HepG2 (cell line): ENCODE data around the gene PARVB. TPM values are rescaled to one million over a fixed set of nuclear protein-coding genes. Genes with fewer than 3 reads are reported as not detected.

Experiments used
- ATAC-seq: fragments of 200-7000 bp; cut with Tn5 transposase; 3 replicates; pipeline ENCODE4 v1.9.1; 2020; ENCODE audit warnings: mild to moderate bottlenecking, moderate library complexity
- BruUV-seq: library from RNA; stranded (reverse); fragments of 400-500 nt; replicated peaks from 2 replicates; lab custom pipeline; 2021; lab: Mats Ljungman, UMichigan
- CTCF ChIA-PET: fragments of 300-600 bp; formaldehyde crosslinking; extraction: SDS; loops from one replicate; lab custom pipeline; 2021; ENCODE audit warnings: low total read pairs, inconsistent platforms, low intra/inter-chr PET ratio; lab: Yijun Ruan, JAX
- POLR2A ChIA-PET: fragments of 350-600 bp; sonication (Branson Sonifier 250); formaldehyde crosslinking; loops from one replicate; lab custom pipeline; 2020; ENCODE audit warnings: antibody characterized with exemption, inconsistent platforms; lab: Yijun Ruan, JAX
- DNase-seq: peaks from one replicate; pipeline ENCODE4 v3.0.0-alpha.2; 2015; ENCODE audit warnings: low spot score
- FAIRE-seq: peaks from 3 replicates; lab custom pipeline; 2011; peaks lifted over from hg19 to GRCh38; lab: Jason Lieb, UNC
- H2AFZ ChIP-seq: one replicate; pipeline ENCODE4 v1.6.1; 2011; ENCODE audit warnings: low read length, inconsistent platforms
- H3K27ac ChIP-seq: fragments of 300-600 bp; 3 replicates; pipeline ENCODE4 v1.8.0; 2011; ENCODE audit warnings: mixed run types, mild to moderate bottlenecking, mixed read lengths, low read length, inconsistent platforms; ENCODE audit not compliant: insufficient read depth; ENCODE audit errors: extremely low read length
- H3K27me3 ChIP-seq, 2 experiments: fragments of 200-600 bp in 1 of 2; 2 replicates in 1 of 2; 3 replicates in 1 of 2; pipeline versions ENCODE4 v1.6.0 to v1.8.0; 2011; ENCODE audit warnings: low read length in 2 of 2, mild to moderate bottlenecking in 2 of 2, moderate library complexity in 2 of 2, inconsistent platforms in 1 of 2; ENCODE audit not compliant: insufficient read depth in 2 of 2, control insufficient read depth in 1 of 2
- H3K36me3 ChIP-seq, 2 experiments: fragments of 200-600 bp in 1 of 2; replicated peaks in 1 of 2; 2 replicates in 1 of 2; 3 replicates in 1 of 2; pipeline versions ENCODE4 v1.5.1 to v1.8.0; 2011; ENCODE audit warnings: low read length in 2 of 2, inconsistent platforms in 1 of 2; ENCODE audit not compliant: insufficient read depth in 2 of 2, control insufficient read depth in 1 of 2
- H3K4me1 ChIP-seq: 2 replicates; pipeline ENCODE4 v1.5.1; 2012; ENCODE audit warnings: low read length, inconsistent platforms; ENCODE audit not compliant: insufficient read depth
- H3K4me2 ChIP-seq: 2 replicates; pipeline ENCODE4 v1.6.0; 2011; ENCODE audit warnings: low read depth, low read length, inconsistent platforms
- H3K4me3 ChIP-seq, 3 experiments: fragments of 200-600 bp in 1 of 3; sonication (generic), shearing (Covaris generic) in 1 of 3; replicated peaks in 1 of 3; 2 replicates each; pipeline ENCODE4 v1.5.1; 2011 to 2016; ENCODE audit warnings: low read length in 3 of 3, inconsistent platforms in 2 of 3, low read depth in 2 of 3, mild to moderate bottlenecking in 2 of 3, control low read depth in 1 of 3, mixed read lengths in 1 of 3; ENCODE audit not compliant: insufficient read depth in 1 of 3
- H3K79me2 ChIP-seq: one replicate; pipeline ENCODE4 v1.6.1; 2011; ENCODE audit warnings: low read length, inconsistent platforms; ENCODE audit not compliant: insufficient read depth
- H3K9ac ChIP-seq: 2 replicates; pipeline ENCODE4 v1.6.0; 2011; ENCODE audit warnings: mild to moderate bottlenecking, low read depth, low read length, inconsistent platforms; ENCODE audit not compliant: insufficient read depth
- H3K9me3 ChIP-seq: 2 replicates; pipeline ENCODE4 v1.5.1; 2012; ENCODE audit warnings: mild to moderate bottlenecking, low read length
- H4K20me1 ChIP-seq: 2 replicates; pipeline ENCODE4 v1.6.0; 2011; ENCODE audit warnings: inconsistent platforms, mild to moderate bottlenecking, low read length, moderate library complexity; ENCODE audit not compliant: insufficient read depth
- SMC3 ChIP-seq: IDR thresholded peaks from 2 replicates; pipeline ENCODE4 v1.6.1; 2011; ENCODE audit warnings: low read length, improper control_type of control experiment
- STAG1 ChIP-seq: sonication (generic); formaldehyde crosslinking; IDR thresholded peaks from 2 replicates; pipeline ENCODE4 v1.4.0; 2020; ENCODE audit warnings: missing genetic modification reagents
- ZBTB7A ChIP-seq: sonication (generic); formaldehyde crosslinking; IDR thresholded peaks from 2 replicates; pipeline ENCODE4 v1.8.0; 2022; ENCODE audit warnings: mild to moderate bottlenecking, missing genetic modification reagents
- ZNF282 ChIP-seq: fragments of 450-650 bp; IDR thresholded peaks from 2 replicates; pipeline ENCODE4 v1.6.1; 2018; ENCODE audit not compliant: partially characterized antibody
- ZNF331 ChIP-seq: sonication (generic); formaldehyde crosslinking; IDR thresholded peaks from 2 replicates; pipeline ENCODE4 v1.4.0; 2020; ENCODE audit warnings: missing genetic modification reagents
- ZNF549 ChIP-seq: sonication (generic); formaldehyde crosslinking; IDR thresholded peaks from 2 replicates; pipeline ENCODE4 v1.5.0; 2020; ENCODE audit warnings: missing genetic modification reagents
- ZNF709 ChIP-seq: sonication (generic); formaldehyde crosslinking; IDR thresholded peaks from 2 replicates; pipeline ENCODE4 v1.5.0; 2020; ENCODE audit warnings: mild to moderate bottlenecking, missing genetic modification reagents
- ZNF747 ChIP-seq: sonication (generic); formaldehyde crosslinking; IDR thresholded peaks from 2 replicates; pipeline ENCODE4 v1.8.1; 2023; ENCODE audit warnings: missing genetic modification reagents, mild to moderate bottlenecking, borderline replicate concordance
- whole genome bisulfite sequencing: methylation state at CpG from one replicate; pipeline ENCODE4 v1.1.6; 2017; ENCODE audit warnings: low lambda C conversion rate; 5-methylcytosine and 5-hydroxymethylcytosine counted together
- in situ Hi-C: cut with HindIII; loops from 2 replicates; pipeline ENCODE4 v1.10.0; 2017; ENCODE audit warnings: low pct_unique_long_range_greater_than_20kb; ENCODE audit not compliant: extremely low pct_ligation_motif_present
- intact Hi-C: fragments of 100-400 bp; cut with micrococcal nuclease; formaldehyde crosslinking; loops from one replicate; pipeline ENCODE4 v1.10.0; 2022; ENCODE audit not compliant: unreplicated experiment
- polyA plus RNA-seq, 8 experiments: library from polyadenylated mRNA; depleted of rRNA in 3 of 8; stranded (reverse) in 7 of 8; unstranded in 1 of 8; fragments of >200 nt; fragmentation: Illumina TruSeq in 4 of 8; extraction: Trizol in 4 of 8; gene quantifications; 2 replicates each; pipeline versions ENCODE4 v1.2.1 to v1.2.3, GENCODE V29; 2011 to 2016; ENCODE audit warnings: low read depth in 4 of 8, missing spikeins in 1 of 8, mixed read lengths in 1 of 8; ENCODE audit not compliant: insufficient read depth in 1 of 8
- total RNA-seq, 5 experiments: library from RNA; depleted of rRNA; stranded (reverse); fragments of >200 nt; fragmentation: Illumina TruSeq; extraction: Trizol; gene quantifications; 2 replicates each; pipeline ENCODE4 v1.2.3, GENCODE V29; 2016; ENCODE audit warnings: low read depth in 1 of 5
- TF ChIP-seq, protein P1 (sequence below): sonication (generic); formaldehyde crosslinking; IDR thresholded peaks from 2 replicates; pipeline ENCODE4 v1.5.0; 2020; ENCODE audit warnings: mild to moderate bottlenecking, missing genetic modification reagents, moderate library complexity

The PARVB gene
- total and polyA plus RNA-seq, 2 of the 13 experiments (the other 11 are each of a cell fraction or from before 2014, with no cell fraction given), result 0.11 to 0.15 TPM

DNA sequence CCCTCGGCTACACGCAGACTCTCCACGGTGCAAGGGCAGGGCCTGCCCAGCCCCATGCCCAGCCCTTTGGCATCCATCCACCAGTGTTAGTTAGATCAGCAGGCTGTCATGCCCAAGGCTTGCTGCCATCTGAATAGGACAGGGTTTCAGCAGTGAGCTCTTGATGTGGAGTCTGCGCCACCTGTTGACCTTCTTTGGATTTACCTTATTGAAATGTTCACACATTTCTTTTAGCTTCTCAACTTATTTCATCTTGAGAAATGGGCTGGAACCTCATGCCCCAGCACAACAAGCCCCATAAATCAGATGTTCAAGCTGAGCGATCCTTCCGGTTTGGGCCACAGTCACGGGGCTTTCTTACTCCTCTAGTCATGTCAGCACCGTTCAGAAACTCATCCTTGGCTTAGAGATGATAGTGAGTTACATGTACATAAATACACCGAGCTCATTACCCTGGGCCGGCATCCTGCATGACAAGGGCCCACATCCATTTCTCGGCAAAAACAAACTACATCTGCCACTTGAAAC, 61.7 kb downstream of the PARVB start:
- Histone ChIP-seq H3K9ac (no peak overlapping the region), H4K20me1 (no peaks in the 10 kb centered on the region; the same call in 1 of the 2 replicates), H3K27me3 (peaks cover 0 to 8% of the 10 kb centered on the region in 2 experiments; a peak in 1 of 5 replicates), H3K27ac (no peak overlapping the region), H2AFZ (no peak overlapping the region), H3K9me3 (no peaks in the 10 kb centered on the region), H3K79me2 (no peaks in the 10 kb centered on the region), H3K4me3 (no peak overlapping the region), H3K36me3 (no peaks in the 10 kb centered on the region), H3K4me2 (no peak overlapping the region), H3K4me1 (no peaks in the 10 kb centered on the region)
- FAIRE-seq, result peak; percentile 79
- ChIA-PET POLR2A (no interaction called here), CTCF (interaction anchor here (1.8 kb wide), 1 partner anchor 93 kb away, joined by 17 read pairs; no protein-coding TSS in a partner anchor)
- TF ChIP-seq ZNF549 (no peak), ZNF709 (CRISPR knock-in tag) (no peak), ZNF331 (CRISPR knock-in tag) (no peak), ZNF282 (no peak), STAG1 (peak; percentile 72), ZBTB7A (CRISPR knock-in tag) (no peak), ZNF747 (no peak), SMC3 (peak; percentile 55)
- TF ChIP-seq, protein P1, sequence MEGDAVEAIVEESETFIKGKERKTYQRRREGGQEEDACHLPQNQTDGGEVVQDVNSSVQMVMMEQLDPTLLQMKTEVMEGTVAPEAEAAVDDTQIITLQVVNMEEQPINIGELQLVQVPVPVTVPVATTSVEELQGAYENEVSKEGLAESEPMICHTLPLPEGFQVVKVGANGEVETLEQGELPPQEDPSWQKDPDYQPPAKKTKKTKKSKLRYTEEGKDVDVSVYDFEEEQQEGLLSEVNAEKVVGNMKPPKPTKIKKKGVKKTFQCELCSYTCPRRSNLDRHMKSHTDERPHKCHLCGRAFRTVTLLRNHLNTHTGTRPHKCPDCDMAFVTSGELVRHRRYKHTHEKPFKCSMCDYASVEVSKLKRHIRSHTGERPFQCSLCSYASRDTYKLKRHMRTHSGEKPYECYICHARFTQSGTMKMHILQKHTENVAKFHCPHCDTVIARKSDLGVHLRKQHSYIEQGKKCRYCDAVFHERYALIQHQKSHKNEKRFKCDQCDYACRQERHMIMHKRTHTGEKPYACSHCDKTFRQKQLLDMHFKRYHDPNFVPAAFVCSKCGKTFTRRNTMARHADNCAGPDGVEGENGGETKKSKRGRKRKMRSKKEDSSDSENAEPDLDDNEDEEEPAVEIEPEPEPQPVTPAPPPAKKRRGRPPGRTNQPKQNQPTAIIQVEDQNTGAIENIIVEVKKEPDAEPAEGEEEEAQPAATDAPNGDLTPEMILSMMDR (CRISPR knock-in tag), result peak; percentile 73
- DNase-seq, result peak; percentile 43
- in situ Hi-C loops, result loop anchor here (5.0 kb wide), 2 partner anchors 89 to 541 kb away; no protein-coding TSS in a partner anchor
- no TSS peak for BruUV-seq
- ATAC-seq, result peak; percentile 64
- intact Hi-C loops, result no loop called here
- 19% methylated on average over 9 of the region's 11 CpGs for WGBS
